Loucy (cell line): ENCODE data around the gene TRIM75.

Experiments
- H2AFZ ChIP-seq: fragments of 200-600 bp; sonication (generic); 2 replicates; pipeline ENCODE4 v1.6.0; 2016; ENCODE audit warnings: antibody characterized with exemption, mild to moderate bottlenecking, low read length, moderate library complexity
- H3F3A ChIP-seq: fragments of 200-600 bp; 2 replicates; pipeline ENCODE4 v1.6.0; 2016; ENCODE audit warnings: antibody characterized with exemption, low read depth, mild to moderate bottlenecking
- H3K27me3 ChIP-seq: fragments of 200-600 bp; sonication (generic); 2 replicates; pipeline ENCODE4 v1.6.1; 2014; ENCODE audit warnings: low read length, mild to moderate bottlenecking; ENCODE audit not compliant: insufficient read depth, poor library complexity, severe bottlenecking
- H3K36me3 ChIP-seq: fragments of 200-600 bp; sonication (generic); 2 replicates; pipeline ENCODE4 v1.6.1; 2016; ENCODE audit warnings: low read length; ENCODE audit not compliant: insufficient read depth
- H3K4me1 ChIP-seq: fragments of 200-600 bp; sonication (generic); 2 replicates; pipeline ENCODE4 v1.5.1; 2014; ENCODE audit warnings: low read length, mild to moderate bottlenecking; ENCODE audit not compliant: insufficient read depth, poor library complexity, severe bottlenecking
- H3K4me2 ChIP-seq: fragments of 200-600 bp; sonication (generic); 2 replicates; pipeline ENCODE4 v1.6.0; 2014; ENCODE audit warnings: antibody characterized with exemption, low read length, low read depth, mild to moderate bottlenecking; ENCODE audit not compliant: poor library complexity, severe bottlenecking
- H3K4me3 ChIP-seq: fragments of 200-600 bp; sonication (generic); 2 replicates; pipeline ENCODE4 v1.5.1; 2014; ENCODE audit warnings: low read length, mild to moderate bottlenecking, mixed read lengths; ENCODE audit not compliant: poor library complexity, severe bottlenecking
- H3K79me2 ChIP-seq: fragments of 200-600 bp; sonication (generic); 2 replicates; pipeline ENCODE4 v1.6.1; 2014; ENCODE audit warnings: low read length; ENCODE audit not compliant: insufficient read depth
- H3K9ac ChIP-seq: fragments of 200-600 bp; sonication (generic); 2 replicates; pipeline ENCODE4 v1.6.0; 2014; ENCODE audit warnings: mild to moderate bottlenecking, low read depth, low read length, moderate library complexity; ENCODE audit not compliant: poor library complexity, severe bottlenecking
- H3K9me2 ChIP-seq: fragments of 200-600 bp; sonication (generic); replicated peaks from 2 replicates; pipeline ENCODE4 v1.6.1; 2016; ENCODE audit warnings: low read depth, low read length, mixed read lengths
- H3K9me3 ChIP-seq: fragments of 200-600 bp; sonication (generic); 2 replicates; pipeline ENCODE4 v1.6.1; 2014; ENCODE audit warnings: mild to moderate bottlenecking, antibody characterized with exemption, low read length, low read depth; ENCODE audit not compliant: insufficient read depth
- H4K20me1 ChIP-seq: fragments of 200-600 bp; sonication (generic); 2 replicates; pipeline ENCODE4 v1.6.0; 2014; ENCODE audit warnings: antibody characterized with exemption, low read length, mild to moderate bottlenecking; ENCODE audit not compliant: insufficient read depth, poor library complexity, severe bottlenecking
- CTCF ChIP-seq: fragments of 200-600 bp; sonication (generic); conservative IDR thresholded peaks from 2 replicates; pipeline ENCODE4 v1.5.1; 2014; ENCODE audit warnings: mild to moderate bottlenecking, antibody characterized with exemption, low read length
- EZH2phosphoT487 ChIP-seq: fragments of 200-600 bp; IDR thresholded peaks from 2 replicates; pipeline ENCODE4 v1.6.1; 2018; ENCODE audit warnings: antibody characterized with exemption, mild to moderate bottlenecking, moderate library complexity, borderline replicate concordance

TRIM75 gene

GRCh38 chr4:165031436-165032211, 22.0 kb upstream of the TRIM75 start, which contains the start of gene TRIM60:
Gene TRIM60, plus strand, starts transcription at chr4:165031999. Its CDS starts 8,074 bp downstream, at chr4:165040073.
- H3F3A ChIP-seq: no peaks in the 10 kb centered on the region
- no peaks in the 10 kb centered on the region for H3K36me3 ChIP-seq
- H3K4me1 ChIP-seq: no peaks in the 10 kb centered on the region
- no peak within 1 kb of the TSS for H3K4me3 ChIP-seq
- H4K20me1 ChIP-seq: no peaks in the 10 kb centered on the region
- no peaks in the 10 kb centered on the region for H3K9me2 ChIP-seq
- no peak within 1 kb of the TSS for H2AFZ ChIP-seq
- H3K9ac ChIP-seq: no peak within 1 kb of the TSS
- no peak within 1 kb of the TSS for H3K4me2 ChIP-seq
- H3K79me2 ChIP-seq: no peaks in the 10 kb centered on the region
- no peak for TF ChIP-seq EZH2phosphoT487
- H3K27me3 ChIP-seq: no peaks in the 10 kb centered on the region
- H3K9me3 ChIP-seq: no peaks in the 10 kb centered on the region

GRCh38 chr4:165048170-165048569, 5.5 kb upstream of the TRIM75 start:
- H3F3A ChIP-seq: no peaks in the 10 kb centered on the region
- H3K4me2 ChIP-seq: no peak overlapping the region
- TF ChIP-seq CTCF (no peak), EZH2phosphoT487 (no peak)
- H3K27me3 ChIP-seq: no peaks in the 10 kb centered on the region
- no peaks in the 10 kb centered on the region for H4K20me1 ChIP-seq
- no peak overlapping the region for H2AFZ ChIP-seq
- H3K9me3 ChIP-seq: no peaks in the 10 kb centered on the region
- H3K79me2 ChIP-seq: no peaks in the 10 kb centered on the region
- no peak overlapping the region for H3K9ac ChIP-seq
- H3K4me3 ChIP-seq: no peak overlapping the region
- H3K9me2 ChIP-seq: no peaks in the 10 kb centered on the region
- no peaks in the 10 kb centered on the region for H3K4me1 ChIP-seq
- H3K36me3 ChIP-seq: no peaks in the 10 kb centered on the region

- no peaks in the 10 kb centered on the region for H3K9me3 ChIP-seq
- H3K79me2 ChIP-seq: no peaks in the 10 kb centered on the region
Measured at GRCh38 chr4:165052627-165053026, 1.0 kb upstream of the TRIM75 start.

More at GRCh38 chr4:165052627-165053026, 1.0 kb upstream of the TRIM75 start:
- Histone ChIP-seq H3K9ac (no peak overlapping the region), H3K4me1 (no peaks in the 10 kb centered on the region), H2AFZ (no peak overlapping the region), H3K27me3 (no peaks in the 10 kb centered on the region), H3F3A (no peaks in the 10 kb centered on the region), H3K4me2 (no peak overlapping the region), H3K9me2 (no peaks in the 10 kb centered on the region), H3K4me3 (no peak overlapping the region), H3K36me3 (no peaks in the 10 kb centered on the region), H4K20me1 (no peaks in the 10 kb centered on the region)
- no peak for TF ChIP-seq EZH2phosphoT487
- TF ChIP-seq CTCF: no peak
